ENCODE data around the gene IL17C. TPM values are rescaled to one million over a fixed set of nuclear protein-coding genes. Genes with fewer than 3 reads are reported as not detected.

The IL17C gene
- total and polyA plus RNA-seq, 4 donors = not detected

GRCh38 chr16:88653596-88654362 is 15.4 kb downstream of the IL17C start:
- no peak for DNase-seq (ENCODE audit: low spot score)
- no peak overlapping the region for H3K4me3 ChIP-seq (ENCODE audit: low read depth in 1 of 3, low read length in 3 of 3)
- no peak overlapping the region for H3K9ac ChIP-seq (ENCODE audit: low read depth in 1 of 2, low read length in 2 of 2)
- H3K36me3 ChIP-seq (ENCODE audit: control insufficient read depth in 4 of 4, insufficient read depth in 3 of 4, low read depth in 1 of 4, low read length in 3 of 4) = peaks cover 9 to 40% (median 22%) of the 10 kb centered on the region in 4 donors
- no peaks in the 10 kb centered on the region for H3K9me3 ChIP-seq (ENCODE audit: control insufficient read depth in 4 of 4, low read length in 3 of 4)
- peaks cover 0 to 11% (median 3%) of the 10 kb centered on the region in 4 donors for H3K4me1 ChIP-seq (ENCODE audit: control insufficient read depth in 4 of 4, insufficient read depth in 4 of 4, low read length in 3 of 4)
- H3K27me3 ChIP-seq (ENCODE audit: control insufficient read depth in 4 of 4, insufficient read depth in 4 of 4, low read length in 3 of 4) = no peaks in the 10 kb centered on the region
- TF ChIP-seq TAF1 (conservative IDR thresholded peaks at IDR 0.05) = no peak
- TF ChIP-seq MAX (IDR thresholded peaks at IDR 0.05) = no peak
- no peak for TF ChIP-seq RAD21 (IDR thresholded peaks at IDR 0.05)
- TF ChIP-seq REST (IDR thresholded peaks at IDR 0.05) = no peak
- no peak for TF ChIP-seq HNF4A (conservative IDR thresholded peaks at IDR 0.05)
- no peak for TF ChIP-seq RXRA (IDR thresholded peaks at IDR 0.05)
- no peak for TF ChIP-seq ZBTB33 (IDR thresholded peaks at IDR 0.05)
- TF ChIP-seq GABPA (IDR thresholded peaks at IDR 0.05 in 1 of 2, conservative IDR thresholded peaks at IDR 0.05 in 1 of 2) = no peak
- no peak for TF ChIP-seq SP1 (IDR thresholded peaks at IDR 0.05)
- TF ChIP-seq FOXA2 (IDR thresholded peaks at IDR 0.05) = no peak
- no peak for TF ChIP-seq CTCF (IDR thresholded peaks at IDR 0.05; ENCODE audit: low read depth, low read length, missing input control)
- no peak for TF ChIP-seq EGR1 (IDR thresholded peaks at IDR 0.05; ENCODE audit: low read depth in 2 of 2)
- no peak for TF ChIP-seq ATF3 (IDR thresholded peaks at IDR 0.05)
- no peak for TF ChIP-seq HNF4G (IDR thresholded peaks at IDR 0.05)
- TF ChIP-seq YY1 (IDR thresholded peaks at IDR 0.05) = no peak
- no peak for TF ChIP-seq FOXA1 (IDR thresholded peaks at IDR 0.05)
- TF ChIP-seq JUND (IDR thresholded peaks at IDR 0.05) = no peak
- H3K27ac ChIP-seq (ENCODE audit: low read depth in 1 of 2, low read length in 2 of 2) = no peak overlapping the region
- WGBS = 89% methylated on average over 32 of the region's 32 CpGs
